GM21723 (cell line): ENCODE data around the gene ACAT2.
"Not testable (repeated sequence)": the region's sequence is repeated elsewhere in the genome, so short reads cannot be mapped to it uniquely, and the experiment has no call there.

Source experiments
- ATAC-seq: cut with Tn5 transposase; IDR thresholded peaks from one replicate; pipeline ENCODE4 v1.9.1; 2021; ENCODE audit warnings: mild to moderate bottlenecking, moderate library complexity; ENCODE audit not compliant: unreplicated experiment

ACAT2 gene

DNA sequence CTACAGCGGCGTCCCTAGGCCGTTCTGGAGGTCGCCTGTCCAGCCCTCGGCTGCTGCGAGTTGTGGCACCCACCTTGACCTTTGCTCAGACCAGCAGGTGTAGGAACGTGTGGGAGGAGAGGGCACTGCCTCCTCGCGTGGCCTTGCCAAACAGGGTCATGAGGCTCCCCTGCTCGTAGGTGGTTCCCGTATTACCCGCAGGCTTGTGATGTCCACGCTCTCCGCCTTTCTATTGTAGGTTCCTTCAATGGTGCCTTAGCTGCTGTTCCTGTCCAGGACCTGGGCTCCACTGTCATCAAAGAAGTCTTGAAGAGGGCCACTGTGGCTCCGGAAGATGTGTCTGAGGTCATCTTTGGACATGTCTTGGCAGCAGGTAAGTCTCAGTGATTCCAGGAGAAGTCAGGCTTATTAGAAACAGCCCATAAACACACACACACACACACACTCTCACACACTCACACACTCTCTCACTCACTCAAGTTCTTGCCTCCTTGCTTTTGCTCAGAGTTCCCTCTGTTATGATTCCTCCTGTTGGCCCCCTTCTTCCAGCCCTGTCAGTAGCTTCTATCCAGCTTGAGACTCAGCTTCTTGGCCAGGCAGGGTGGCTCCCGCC lies 942 bp downstream of the ACAT2 start:
- ATAC-seq: peak; percentile 13

DNA sequence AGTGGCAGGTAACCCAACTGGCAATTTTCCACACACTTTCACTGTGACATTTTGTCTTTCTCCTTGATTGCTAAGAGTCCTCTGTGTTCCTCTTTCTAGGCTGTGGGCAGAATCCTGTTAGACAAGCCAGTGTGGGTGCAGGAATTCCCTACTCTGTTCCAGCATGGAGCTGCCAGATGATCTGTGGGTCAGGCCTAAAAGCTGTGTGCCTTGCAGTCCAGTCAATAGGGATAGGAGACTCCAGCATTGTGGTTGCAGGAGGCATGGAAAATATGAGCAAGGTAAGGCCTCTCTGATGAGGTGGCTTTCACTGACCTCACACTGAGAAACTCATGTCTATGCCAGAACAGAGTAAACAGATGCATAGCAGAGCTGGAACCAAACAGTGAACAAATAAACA lies 5.1 kb downstream of the ACAT2 start:
- no peak for ATAC-seq

DNA sequence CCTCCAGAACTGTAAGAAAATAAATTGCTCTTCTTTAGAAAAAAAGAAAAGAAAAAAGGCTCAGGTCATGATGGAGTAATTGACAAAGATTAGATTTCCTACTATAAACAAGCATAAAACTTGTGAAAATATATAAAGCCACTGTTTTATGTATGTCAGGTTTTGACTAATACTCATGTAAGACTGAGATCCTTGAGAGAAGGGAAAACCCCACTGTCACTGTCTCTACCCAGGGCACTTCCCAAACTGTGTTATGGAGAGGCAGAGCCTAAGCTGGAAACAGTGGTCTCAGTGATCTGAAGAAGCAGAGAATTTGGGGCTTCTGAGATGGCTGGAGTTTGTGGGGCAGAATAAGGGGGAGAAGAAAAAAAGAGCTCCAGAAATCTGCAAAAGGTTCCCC lies 7.6 kb downstream of the ACAT2 start:
- no peak for ATAC-seq

GRCh38 chr6:159772196-159772595 lies 10.4 kb downstream of the ACAT2 start:
- no peak for ATAC-seq

- no peak for ATAC-seq
Measured at GRCh38 chr6:159777240-159777904, 15.5 kb downstream of the ACAT2 start.

GRCh38 chr6:159778131-159778530 lies 16.3 kb downstream of the ACAT2 start:
- no peak for ATAC-seq

- no peak for ATAC-seq
Measured at GRCh38 chr6:159778542-159779103, 16.8 kb downstream of the ACAT2 start.

DNA sequence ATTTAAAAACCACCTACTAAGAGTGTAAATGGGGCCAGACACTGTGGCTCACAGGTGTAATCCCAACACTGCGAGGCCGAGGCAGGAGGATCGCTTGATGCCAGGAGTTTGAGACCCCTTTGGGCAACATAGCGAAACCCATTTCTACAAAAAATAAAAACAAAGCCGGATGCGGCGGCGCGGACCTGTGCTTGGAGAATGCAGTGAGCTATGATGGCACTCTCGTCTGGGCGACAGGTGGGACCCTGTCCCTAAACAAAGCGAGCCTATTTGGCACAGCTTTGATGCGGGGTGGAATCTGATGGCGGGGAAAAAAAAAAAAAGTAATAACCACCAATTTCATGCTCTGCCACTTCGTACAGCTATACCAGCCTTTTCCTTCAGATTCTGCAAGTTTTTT lies 26.4 kb downstream of the ACAT2 start:
- no peak for ATAC-seq

DNA sequence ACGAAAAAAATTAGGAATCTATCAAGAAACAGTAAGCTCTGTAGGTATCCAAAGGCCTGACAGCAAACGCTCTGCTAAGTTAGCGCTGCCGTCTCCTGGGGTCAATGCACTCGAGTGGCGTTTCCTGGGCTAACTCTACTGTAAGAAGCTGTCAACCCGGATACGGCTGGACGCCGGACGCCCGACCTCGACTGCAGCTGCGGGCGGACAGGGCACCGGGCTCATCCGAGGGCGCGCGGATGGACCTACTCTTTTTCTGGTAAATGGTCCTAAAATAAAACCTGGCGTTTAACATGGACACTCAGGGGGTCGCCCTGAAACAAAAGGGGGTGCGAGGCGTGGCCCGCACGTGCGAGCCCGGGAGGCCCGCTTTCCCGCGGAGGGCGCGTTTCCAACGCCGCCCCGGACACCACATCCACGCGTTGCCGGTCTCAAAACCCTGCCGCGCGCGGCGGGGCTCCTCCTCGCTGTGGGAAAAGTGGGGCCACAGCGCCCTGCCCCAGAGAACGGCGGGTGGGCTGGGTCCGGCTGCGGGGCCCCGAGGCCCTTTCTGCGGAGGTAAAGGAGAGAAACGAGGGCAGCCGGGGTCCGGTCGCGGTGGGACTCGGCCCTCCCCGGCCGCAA lies 27.0 kb downstream of the ACAT2 start:
- peak; percentile 15 for ATAC-seq

GRCh38 chr6:159789377-159790148 lies 27.7 kb downstream of the ACAT2 start, which contains the start of gene TCP1:
Gene TCP1 (minus strand): TSS chr6:159789602. CDS start chr6:159789468, 134 bp downstream.
- peak; percentile 76 for ATAC-seq

- ATAC-seq: peak; percentile 84
Measured at GRCh38 chr6:159790149-159790955, 28.5 kb downstream of the ACAT2 start, which contains the start of gene MRPL18. Gene MRPL18 (plus strand): TSS chr6:159790467. CDS start chr6:159790588, 121 bp downstream.

GRCh38 chr6:159790956-159791598 lies 29.2 kb downstream of the ACAT2 start:
- ATAC-seq: no peak

GRCh38 chr6:159794976-159795375 lies 33.1 kb downstream of the ACAT2 start:
- ATAC-seq: not testable (repeated sequence)

DNA sequence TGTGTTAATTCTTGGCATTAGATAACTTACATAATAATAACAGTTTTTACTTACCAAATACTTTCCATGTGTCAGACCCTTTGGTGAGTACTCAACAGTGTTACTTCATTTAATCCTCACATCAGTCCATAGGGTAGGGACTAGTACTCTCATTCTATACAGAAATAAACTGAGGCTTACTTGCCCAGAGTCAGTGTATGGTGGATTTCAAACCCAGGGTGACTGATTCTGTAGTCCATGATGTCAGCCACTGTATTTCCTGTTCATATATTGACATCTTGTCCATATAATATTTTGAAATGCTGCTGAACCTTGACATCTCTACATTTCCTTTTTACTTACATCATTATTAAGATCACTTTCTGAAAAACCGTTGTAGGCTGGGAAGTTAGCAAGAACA lies 35.7 kb downstream of the ACAT2 start:
- ATAC-seq: no peak

DNA sequence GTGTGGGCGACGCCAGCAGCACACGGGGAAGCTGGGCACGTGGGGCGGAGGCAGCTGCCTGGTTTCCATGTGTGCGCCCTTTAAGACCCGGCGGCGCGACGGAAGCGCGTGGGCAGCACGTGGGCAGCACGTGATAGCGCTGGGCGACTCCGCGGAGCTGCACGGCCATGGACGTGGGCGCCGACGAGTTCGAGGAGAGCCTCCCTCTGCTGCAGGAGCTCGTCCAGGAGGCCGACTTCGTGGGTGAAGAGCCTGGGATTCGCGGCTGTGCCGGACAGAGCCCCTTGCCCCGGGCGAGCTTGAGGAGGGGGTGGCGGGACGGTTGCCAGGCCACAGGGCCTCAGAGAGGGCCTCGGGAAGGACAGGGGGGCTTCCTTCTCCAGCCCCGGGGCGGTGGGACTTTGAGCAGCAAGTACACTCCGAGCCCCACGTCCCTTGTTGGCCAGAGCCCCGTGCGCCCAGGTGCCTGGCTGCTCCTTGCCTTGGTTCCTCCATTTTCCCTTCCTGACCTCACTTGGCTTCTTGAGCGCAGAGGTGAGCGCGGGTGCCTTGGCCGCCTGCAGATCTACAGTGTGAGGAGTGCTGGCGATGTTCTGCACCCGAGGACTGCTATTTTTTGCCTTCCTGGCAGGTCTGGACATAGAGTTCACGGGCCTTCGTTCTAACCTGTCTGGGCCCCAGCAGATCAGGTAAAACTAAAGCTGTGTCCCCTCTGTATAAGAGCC lies 38.5 kb downstream of the ACAT2 start, which contains the start of gene PNLDC1:
Gene PNLDC1 (plus strand): TSS at position 136 of the 725 bp plus-strand sequence. CDS start 32 bp downstream, at position 168.
- no peak for ATAC-seq

- ATAC-seq: no peak
Measured at GRCh38 chr6:159801935-159802334, 40.1 kb downstream of the ACAT2 start.

DNA sequence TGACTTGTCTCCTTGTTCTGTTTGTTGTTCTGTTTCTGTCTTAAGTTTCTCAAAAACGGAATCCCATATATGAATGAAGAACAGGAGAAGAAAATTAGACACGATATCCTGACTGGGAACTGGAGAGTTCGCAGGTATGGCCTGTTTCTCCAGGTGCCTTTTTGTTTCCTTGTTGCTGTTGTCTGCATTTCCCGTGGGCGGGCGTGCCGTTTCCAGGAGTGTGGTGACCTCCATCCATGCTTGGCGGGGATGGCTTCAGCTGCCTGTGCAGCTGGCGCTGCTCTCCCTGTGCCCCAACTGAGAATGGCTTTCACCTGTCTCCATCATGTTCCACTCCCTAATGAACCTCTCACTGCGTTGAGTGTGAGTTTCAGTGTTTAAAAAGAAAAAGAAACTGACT lies 42.7 kb downstream of the ACAT2 start:
- no peak for ATAC-seq

GRCh38 chr6:159805440-159806020 lies 43.7 kb downstream of the ACAT2 start:
- ATAC-seq: no peak
